HCT116 (cell line): ENCODE data around the gene FBN3. TPM values are rescaled to one million over a fixed set of nuclear protein-coding genes. Genes with fewer than 3 reads are reported as not detected.

ENCODE experiments used
- ATAC-seq: fragments of 200-7000 bp; cut with Tn5 transposase; 2 replicates; pipeline ENCODE4 v1.9.1; 2020; ENCODE audit warnings: mild to moderate bottlenecking, moderate library complexity
- BruUV-seq: library from RNA; stranded (reverse); fragments of 400-500 nt; replicated peaks from 2 replicates; lab custom pipeline; 2021; lab: Mats Ljungman, UMichigan
- CTCF ChIA-PET: fragments of 300-600 bp; sonication (Branson Sonifier 250); formaldehyde crosslinking; loops from one replicate; lab custom pipeline; 2021; ENCODE audit warnings: antibody characterized with exemption; lab: Charles Lee
- POLR2A ChIA-PET: fragments of 300-600, 350-600 bp; sonication (Branson Sonifier 250); formaldehyde crosslinking; loops from one replicate; lab custom pipeline; 2021; ENCODE audit warnings: antibody characterized with exemption; lab: Charles Lee
- RAD21 ChIA-PET, 2 experiments: fragments of 300-600 bp; sonication (Branson Sonifier 250); formaldehyde crosslinking; loops; one replicate each; lab custom pipeline; 2023; ENCODE audit warnings: low total read pairs in 2 of 2; ENCODE audit not compliant: uncharacterized antibody in 2 of 2, unreplicated experiment in 2 of 2, low non-redundant PET in 1 of 2; lab: Charles Lee
- DNase-seq: peaks from one replicate; pipeline ENCODE4 v3.0.0-alpha.2; 2010; ENCODE audit warnings: low read depth, low spot score
- H2AFZ ChIP-seq: fragments of 200-600 bp; shearing (Covaris generic), sonication (generic); 2 replicates; pipeline ENCODE4 v1.6.1; 2017; ENCODE audit warnings: low read depth, mixed run types, mixed read lengths, antibody characterized with exemption, low read length; ENCODE audit not compliant: poor library complexity, severe bottlenecking
- H3K27ac ChIP-seq: 2 replicates; pipeline ENCODE4 v1.5.1; 2012; ENCODE audit warnings: low read depth, low read length
- H3K27me3 ChIP-seq: fragments of 200-600 bp; sonication (generic); 2 replicates; pipeline ENCODE4 v1.6.1; 2016; ENCODE audit warnings: mixed run types, low read length, mixed read lengths; ENCODE audit not compliant: insufficient read depth
- H3K36me3 ChIP-seq, 2 experiments: fragments of 200-500 bp in 1 of 2; fragments of 200-600 bp in 1 of 2; sonication (Bioruptor generic) in 1 of 2; sonication (generic) in 1 of 2; 2 replicates each; pipeline versions ENCODE4 v1.5.1 to v1.6.1; 2014 to 2016; ENCODE audit warnings: low read length in 2 of 2, inconsistent platforms in 1 of 2, mixed read lengths in 1 of 2, mixed run types in 1 of 2; ENCODE audit not compliant: insufficient read depth in 2 of 2, control insufficient read depth in 1 of 2
- H3K4me1 ChIP-seq, 2 experiments: fragments of 200-600 bp in 1 of 2; sonication (generic) in 1 of 2; 2 replicates each; pipeline versions ENCODE4 v1.5.1 to v1.6.1; 2012 to 2017; ENCODE audit warnings: low read length in 2 of 2, inconsistent platforms in 1 of 2, mild to moderate bottlenecking in 1 of 2, mixed read lengths in 1 of 2, mixed run types in 1 of 2, moderate library complexity in 1 of 2; ENCODE audit not compliant: insufficient read depth in 2 of 2, control insufficient read depth in 1 of 2
- H3K4me2 ChIP-seq: fragments of 200-600 bp; sonication (generic); 2 replicates; pipeline ENCODE4 v1.6.1; 2017; ENCODE audit warnings: mixed run types, low read length, mixed read lengths
- H3K4me3 ChIP-seq, 2 experiments: fragments of 200-600 bp in 1 of 2; sonication (generic) in 1 of 2; replicated peaks in 1 of 2; 2 replicates each; pipeline ENCODE4 v1.5.1; 2011 to 2016; ENCODE audit warnings: low read length in 2 of 2, control low read depth in 1 of 2, low read depth in 1 of 2, mild to moderate bottlenecking in 1 of 2, mixed read lengths in 1 of 2, mixed run types in 1 of 2
- H3K79me2 ChIP-seq: fragments of 200-600 bp; sonication (generic); 2 replicates; pipeline ENCODE4 v1.6.1; 2017; ENCODE audit warnings: mild to moderate bottlenecking, mixed run types, low read length, moderate library complexity, mixed read lengths; ENCODE audit not compliant: insufficient read depth
- H3K9ac ChIP-seq: fragments of 200-600 bp; sonication (generic); 2 replicates; pipeline ENCODE4 v1.6.1; 2016; ENCODE audit warnings: low read length, mixed read lengths
- H3K9me2 ChIP-seq: fragments of 200-600 bp; sonication (generic), shearing (Covaris generic); 2 replicates; pipeline ENCODE4 v1.6.1; 2017; ENCODE audit warnings: mixed run types, mild to moderate bottlenecking, moderate library complexity; ENCODE audit not compliant: insufficient read depth
- H3K9me3 ChIP-seq, 2 experiments: fragments of 200-500 bp in 1 of 2; fragments of 200-600 bp in 1 of 2; sonication (Bioruptor generic) in 1 of 2; sonication (generic) in 1 of 2; 2 replicates each; pipeline ENCODE4 v1.6.1; 2014 to 2017; ENCODE audit warnings: low read length in 2 of 2, mixed read lengths in 2 of 2, inconsistent platforms in 1 of 2, low read depth in 1 of 2, mild to moderate bottlenecking in 1 of 2, mixed run types in 1 of 2, moderate library complexity in 1 of 2; ENCODE audit not compliant: control insufficient read depth in 1 of 2, insufficient read depth in 1 of 2
- H4K20me1 ChIP-seq: fragments of 200-600 bp; sonication (generic), shearing (Covaris generic); 2 replicates; pipeline ENCODE4 v1.6.1; 2017; ENCODE audit warnings: mixed run types, mild to moderate bottlenecking, moderate library complexity; ENCODE audit not compliant: insufficient read depth
- CEBPB ChIP-seq: IDR thresholded peaks from 2 replicates; pipeline ENCODE4 v1.6.1; 2012; ENCODE audit warnings: low read depth
- EGR1 ChIP-seq: IDR thresholded peaks from 2 replicates; pipeline ENCODE4 v1.6.1; 2012; ENCODE audit warnings: low read depth
- ELF1 ChIP-seq: IDR thresholded peaks from 2 replicates; pipeline ENCODE4 v1.6.1; 2012; ENCODE audit warnings: low read depth, borderline replicate concordance
- EZH2 ChIP-seq: fragments of 200-600 bp; sonication (generic); IDR thresholded peaks from 2 replicates; pipeline ENCODE4 v1.6.1; 2017; ENCODE audit warnings: antibody characterized with exemption, mixed run types
- EZH2phosphoT487 ChIP-seq: fragments of 200-600 bp; IDR thresholded peaks from 2 replicates; pipeline ENCODE4 v1.6.1; 2018; ENCODE audit warnings: antibody characterized with exemption, borderline replicate concordance
- FOSL1 ChIP-seq: IDR thresholded peaks from 2 replicates; pipeline ENCODE4 v1.6.1; 2012; ENCODE audit warnings: low read depth
- JUND ChIP-seq: IDR thresholded peaks from 2 replicates; pipeline ENCODE4 v1.6.1; 2012
- MAX ChIP-seq: IDR thresholded peaks from 2 replicates; pipeline ENCODE4 v1.6.1; 2012
- POLR2AphosphoS5 ChIP-seq: IDR thresholded peaks from 2 replicates; pipeline ENCODE4 v1.6.1; 2011; ENCODE audit warnings: mild to moderate bottlenecking, low read depth, low read length, moderate library complexity
- RAD21 ChIP-seq: IDR thresholded peaks from 2 replicates; pipeline ENCODE4 v1.6.1; 2012; ENCODE audit warnings: low read depth, mild to moderate bottlenecking
- SIN3A ChIP-seq: IDR thresholded peaks from 2 replicates; pipeline ENCODE4 v1.6.1; 2012; ENCODE audit warnings: low read depth
- SP1 ChIP-seq: IDR thresholded peaks from 2 replicates; pipeline ENCODE4 v1.6.1; 2012; ENCODE audit warnings: low read depth
- TCF7L2 ChIP-seq: IDR thresholded peaks from 2 replicates; pipeline ENCODE4 v1.7.0; 2011; ENCODE audit warnings: borderline replicate concordance, inconsistent platforms; ENCODE audit not compliant: insufficient read depth, insufficient read length; ENCODE audit errors: extremely low read depth
- YY1 ChIP-seq: IDR thresholded peaks from 2 replicates; pipeline ENCODE4 v1.6.1; 2011; ENCODE audit warnings: low read length, low read depth, moderate library complexity, mild to moderate bottlenecking; ENCODE audit not compliant: insufficient replicate concordance; ENCODE audit errors: extremely low read depth
- ZBTB33 ChIP-seq: IDR thresholded peaks from 2 replicates; pipeline ENCODE4 v1.6.1; 2011; ENCODE audit warnings: mild to moderate bottlenecking, low read length, moderate library complexity; ENCODE audit not compliant: insufficient replicate concordance; ENCODE audit errors: extremely low read depth
- ZFX ChIP-seq: fragments of 450-650 bp; IDR thresholded peaks from 2 replicates; pipeline ENCODE4 v1.6.1; 2017
- intact Hi-C: fragments of 100-400 bp; cut with micrococcal nuclease; formaldehyde crosslinking; loops from 2 replicates; pipeline ENCODE4 v1.10.0; 2022
- total RNA-seq: library from RNA; stranded (reverse); gene quantifications from one replicate; pipeline ENCODE4 v1.2.1, GENCODE V29; 2021; ENCODE audit not compliant: unreplicated experiment

FBN3 gene
- total RNA-seq, 1 experiment from 2014 or later: 6.6 TPM

- ATAC-seq (no peak), DNase-seq (no peak)
- H3K4me1 ChIP-seq: peaks cover 0 to 8% of the 10 kb centered on the region in 2 experiments; a peak in 2 of 4 replicates
- H3K9me3 ChIP-seq: no peaks in the 10 kb centered on the region
- H4K20me1 ChIP-seq: no peaks in the 10 kb centered on the region
- TF ChIP-seq JUND (no peak), ZBTB33 (no peak), FOSL1 (no peak), EZH2 (no peak), YY1 (no peak), ZFX (no peak), EGR1 (no peak), SP1 (no peak), TCF7L2 (no peak), ELF1 (no peak), CEBPB (no peak), EZH2phosphoT487 (no peak), RAD21 (no peak), MAX (no peak), SIN3A (no peak), POLR2AphosphoS5 (no peak)
- no peak overlapping the region for H3K4me2 ChIP-seq
- BruUV-seq: no TSS peak
- no peak overlapping the region for H3K27ac ChIP-seq
- no peaks in the 10 kb centered on the region for H3K9me2 ChIP-seq
- no peaks in the 10 kb centered on the region for H3K27me3 ChIP-seq
- ChIA-PET POLR2A (no interaction called here), CTCF (no interaction called here), RAD21 (no interaction called here)
- no peak overlapping the region for H2AFZ ChIP-seq
- H3K79me2 ChIP-seq: no peaks in the 10 kb centered on the region
- H3K36me3 ChIP-seq: no peaks in the 10 kb centered on the region
- H3K4me3 ChIP-seq: no peak overlapping the region
- intact Hi-C loops: no loop called here
- H3K9ac ChIP-seq: no peak overlapping the region
These were observed 47.0 kb upstream of the FBN3 start for GRCh38 chr19:8196271-8196927.
